Body of pancreas (tissue), 4 donors: Measurements from ENCODE around the gene SH3PXD2A. TPM values are rescaled to one million over a fixed set of nuclear protein-coding genes. Genes with fewer than 3 reads are reported as not detected.
"Not testable (repeated sequence)": the region's sequence is repeated elsewhere in the genome, so short reads cannot be mapped to it uniquely, and the experiment has no call there.

Experiments
- ATAC-seq: fragments of 150-250 bp; one replicate; pipeline ENCODE4 v1.9.1; 2016
- DNase-seq, 4 donors: peaks; one replicate each; pipeline ENCODE4 v3.0.0-alpha.2; 2019
- H3K27ac ChIP-seq, 4 donors: fragments of 200-600 bp; sonication (generic); 1 replicate in 3 of 4; 2 replicates in 1 of 4; pipeline versions ENCODE4 v1.5.1 to v1.6.1; 2016 to 2019; ENCODE audit warnings: mild to moderate bottlenecking in 1 of 4, mixed read lengths in 1 of 4, moderate library complexity in 1 of 4
- H3K27me3 ChIP-seq, 2 donors: fragments of 200-600 bp; sonication (generic); one replicate each; pipeline ENCODE4 v1.6.0; 2016; ENCODE audit warnings: mild to moderate bottlenecking in 1 of 2
- H3K36me3 ChIP-seq, 2 donors: fragments of 200-600 bp; sonication (generic); replicated peaks in 1 of 2; 2 replicates each; pipeline ENCODE4 v1.5.1; 2016; ENCODE audit warnings: low read depth in 2 of 2; ENCODE audit not compliant: insufficient read depth in 1 of 2
- H3K4me1 ChIP-seq: fragments of 200-600 bp; sonication (generic); one replicate; pipeline ENCODE4 v1.6.0; 2016
- H3K4me3 ChIP-seq, 2 donors: fragments of 200-600 bp; sonication (generic); 1 replicate in 1 of 2; 2 replicates in 1 of 2; pipeline ENCODE4 v1.5.1; 2016 to 2019
- H3K9me3 ChIP-seq, 3 donors: fragments of 200-600 bp; sonication (generic); 1 replicate in 2 of 3; 2 replicates in 1 of 3; pipeline ENCODE4 v1.5.1; 2016
- POLR2A ChIP-seq, 3 donors: fragments of 450-650 bp; IDR thresholded peaks; one replicate each; pipeline ENCODE4 v1.6.1; 2016; ENCODE audit warnings: antibody characterized with exemption in 3 of 3, mild to moderate bottlenecking in 2 of 3
- WGBS, 2 donors: methylation state at CpG; one replicate each; pipeline ENCODE4 v1.1.5; 2017; 5-methylcytosine and 5-hydroxymethylcytosine counted together
- intact Hi-C: fragments of 100-400 bp; cut with DNase I; formaldehyde crosslinking; loops from one replicate; pipeline ENCODE4 v1.15.1; 2023
- total RNA-seq, 2 donors: library from RNA; depleted of rRNA; stranded (reverse); fragments of >200 nt; gene quantifications; one replicate each; pipeline ENCODE4 v1.1.0, GENCODE V29; 2016
- TF ChIP-seq, protein P1 (sequence below), 7 experiments: fragments of 450-650 bp in 4 of 7; fragments of 200-600 bp in 3 of 7; sonication (generic) in 3 of 7; IDR thresholded peaks; one replicate each; pipeline ENCODE4 v1.5.1; 2016 to 2019; ENCODE audit warnings: antibody characterized with exemption in 7 of 7

The SH3PXD2A gene
- total RNA-seq, 2 donors from 2014 or later, result 7.3 to 9.9 TPM

DNA sequence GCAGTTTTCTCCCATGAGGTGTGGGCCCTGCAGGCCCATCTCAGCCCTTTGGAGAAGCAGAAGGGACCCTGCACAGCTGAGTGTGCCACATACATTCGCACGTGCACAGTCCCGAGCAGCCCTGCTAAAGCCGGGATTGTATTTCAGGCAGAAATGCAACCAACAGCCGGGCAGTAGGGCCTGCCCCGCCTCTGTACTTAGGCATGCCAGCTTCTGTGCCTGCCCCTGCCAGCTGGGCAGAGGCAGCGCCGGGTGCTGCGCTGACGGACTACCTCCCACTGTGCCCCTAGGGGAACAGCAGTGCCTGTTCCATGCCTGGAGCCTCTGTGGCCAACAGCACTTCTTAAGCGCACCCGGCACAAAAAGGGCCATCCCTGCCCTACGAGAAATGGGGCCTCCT, 191.6 kb downstream of the SH3PXD2A start:
- DNase-seq (peak in 3 of 4 donors; percentile 54 to 68 (median 65)), ATAC-seq (peak; percentile 51)
- Histone ChIP-seq H3K4me1 (peaks cover 13% of the 10 kb centered on the region), H3K9me3 (no peaks in the 10 kb centered on the region), H3K27ac (peak overlapping the region in 3 of 4 donors; percentile 46 to 66 (median 57)), H3K4me3 (no peak overlapping the region), H3K36me3 (no peaks in the 10 kb centered on the region), H3K27me3 (no peaks in the 10 kb centered on the region)
- WGBS, 2 donors, result 54 to 69% methylated on average over 3 to 13 of the region's 13 CpGs
- TF ChIP-seq POLR2A (IDR thresholded peaks at IDR 0.05), result peak in 1 of 3 donors; percentile 13
- TF ChIP-seq, protein P1, sequence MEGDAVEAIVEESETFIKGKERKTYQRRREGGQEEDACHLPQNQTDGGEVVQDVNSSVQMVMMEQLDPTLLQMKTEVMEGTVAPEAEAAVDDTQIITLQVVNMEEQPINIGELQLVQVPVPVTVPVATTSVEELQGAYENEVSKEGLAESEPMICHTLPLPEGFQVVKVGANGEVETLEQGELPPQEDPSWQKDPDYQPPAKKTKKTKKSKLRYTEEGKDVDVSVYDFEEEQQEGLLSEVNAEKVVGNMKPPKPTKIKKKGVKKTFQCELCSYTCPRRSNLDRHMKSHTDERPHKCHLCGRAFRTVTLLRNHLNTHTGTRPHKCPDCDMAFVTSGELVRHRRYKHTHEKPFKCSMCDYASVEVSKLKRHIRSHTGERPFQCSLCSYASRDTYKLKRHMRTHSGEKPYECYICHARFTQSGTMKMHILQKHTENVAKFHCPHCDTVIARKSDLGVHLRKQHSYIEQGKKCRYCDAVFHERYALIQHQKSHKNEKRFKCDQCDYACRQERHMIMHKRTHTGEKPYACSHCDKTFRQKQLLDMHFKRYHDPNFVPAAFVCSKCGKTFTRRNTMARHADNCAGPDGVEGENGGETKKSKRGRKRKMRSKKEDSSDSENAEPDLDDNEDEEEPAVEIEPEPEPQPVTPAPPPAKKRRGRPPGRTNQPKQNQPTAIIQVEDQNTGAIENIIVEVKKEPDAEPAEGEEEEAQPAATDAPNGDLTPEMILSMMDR (IDR thresholded peaks at IDR 0.05), result no peak
- intact Hi-C loops, result no loop called here

DNA sequence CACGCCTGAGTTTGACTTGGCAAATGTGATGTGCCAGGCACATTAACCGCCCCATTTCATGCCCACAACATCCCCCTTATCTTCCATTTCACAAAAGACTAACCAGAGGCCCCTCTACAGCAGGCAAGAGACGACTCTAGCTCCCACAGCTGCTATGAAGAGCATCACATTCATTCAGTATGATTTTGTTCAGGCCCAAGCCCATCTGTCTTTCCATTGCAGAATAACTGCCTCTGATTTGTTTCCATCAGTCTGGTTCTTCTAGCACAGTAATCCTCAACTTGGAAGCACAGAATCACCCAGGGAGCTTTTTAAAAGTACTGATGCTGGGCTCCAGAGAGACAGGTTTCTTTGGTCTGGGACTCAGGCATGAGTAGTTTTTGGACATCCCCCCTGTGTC, 192.1 kb downstream of the SH3PXD2A start:
- Histone ChIP-seq H3K27ac (peak overlapping the region in 3 of 4 donors; percentile 46 to 66 (median 57)), H3K4me1 (peaks cover 18% of the 10 kb centered on the region), H3K27me3 (no peaks in the 10 kb centered on the region), H3K4me3 (no peak overlapping the region), H3K36me3 (no peaks in the 10 kb centered on the region), H3K9me3 (no peaks in the 10 kb centered on the region)
- intact Hi-C loops, result no loop called here
- TF ChIP-seq, protein P1 (IDR thresholded peaks at IDR 0.05), result no peak
- TF ChIP-seq POLR2A (IDR thresholded peaks at IDR 0.05), result no peak
- DNase-seq (no peak), ATAC-seq (no peak)
- 82 to 92% methylated on average over 3 of the region's 3 CpGs for WGBS, 2 donors

DNA sequence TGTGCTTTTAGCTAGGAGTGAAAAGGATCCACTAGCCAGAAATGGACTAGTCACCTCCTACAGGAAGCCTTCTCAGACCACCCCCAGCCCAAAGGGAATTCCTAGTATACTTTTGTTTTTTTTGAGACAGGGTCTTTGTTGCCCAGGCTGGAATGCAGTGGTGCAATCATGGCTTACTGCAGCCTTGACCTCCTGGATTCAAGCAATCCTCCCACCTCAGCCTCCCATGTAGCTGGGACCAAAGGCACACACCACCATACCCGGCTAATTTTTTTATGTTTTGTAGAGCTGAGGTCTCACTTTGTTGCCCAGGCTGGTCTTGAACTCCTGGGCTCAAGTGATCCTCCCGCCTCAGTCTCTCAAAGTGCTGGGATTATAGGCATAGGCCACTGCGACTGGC, 192.7 kb downstream of the SH3PXD2A start:
- ATAC-seq, H3K27ac ChIP-seq, H3K9me3 ChIP-seq, intact Hi-C loops, DNase-seq, H3K4me3 ChIP-seq, H3K36me3 ChIP-seq, H3K27me3 ChIP-seq: not testable (repeated sequence)
- H3K4me1 ChIP-seq, result peaks cover 22% of the 10 kb centered on the region
- 82 to 88% methylated on average over 3 of the region's 3 CpGs for WGBS, 2 donors

DNA sequence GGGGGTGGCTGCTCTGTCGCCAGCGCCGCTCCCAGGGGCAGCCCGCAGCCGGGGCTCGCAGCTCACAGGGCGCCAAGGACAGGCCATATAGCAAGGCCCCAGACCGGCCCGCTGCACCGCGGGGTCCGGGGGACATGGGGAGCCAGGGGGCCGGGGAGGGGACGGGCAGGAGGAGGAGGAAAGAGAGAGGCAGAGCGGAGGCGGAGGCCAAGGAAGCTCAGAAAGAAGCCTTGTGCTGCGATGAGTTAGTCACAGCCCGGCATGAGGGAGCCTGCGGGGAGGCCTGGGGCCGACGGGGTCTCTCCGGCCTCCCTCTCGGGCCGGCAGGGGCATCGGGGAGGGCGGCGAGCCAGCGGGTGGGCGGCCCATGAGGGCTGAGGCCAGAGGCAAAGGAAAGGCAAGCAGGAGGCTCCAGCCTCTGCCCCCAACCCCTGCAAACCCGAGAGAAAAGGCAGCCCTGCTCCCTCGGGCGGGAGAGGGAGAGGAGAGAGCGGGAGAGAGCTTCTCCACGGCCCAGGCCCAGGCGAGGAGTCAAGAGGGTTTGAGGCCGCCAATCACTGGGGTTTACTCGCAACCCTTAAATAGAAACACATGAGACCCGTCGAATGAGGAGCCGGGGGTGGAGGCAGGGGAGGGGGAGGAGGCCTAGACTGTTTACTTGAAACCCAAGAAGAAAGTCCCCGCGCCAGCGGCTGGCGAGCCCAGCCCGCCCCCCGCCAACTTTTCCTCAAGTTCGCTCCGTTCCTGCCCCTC, 194.0 kb downstream of the SH3PXD2A start:
- Histone ChIP-seq H3K36me3 (no peaks in the 10 kb centered on the region), H3K4me1 (peaks cover 22% of the 10 kb centered on the region), H3K4me3 (peak overlapping the region in 1 of 2 donors; percentile 30), H3K27me3 (no peaks in the 10 kb centered on the region), H3K27ac (peak overlapping the region; percentile 59 to 86 (median 77)), H3K9me3 (no peaks in the 10 kb centered on the region)
- ATAC-seq (no peak), DNase-seq (peak in 3 of 4 donors; percentile 53 to 64 (median 63))
- TF ChIP-seq POLR2A (IDR thresholded peaks at IDR 0.05), result peak in 2 of 3 donors; percentile 45 to 49
- TF ChIP-seq, protein P1 (IDR thresholded peaks at IDR 0.05), result no peak
- 57 to 63% methylated on average over 40 to 43 of the region's 48 CpGs for WGBS, 2 donors
- intact Hi-C loops, result no loop called here

DNA sequence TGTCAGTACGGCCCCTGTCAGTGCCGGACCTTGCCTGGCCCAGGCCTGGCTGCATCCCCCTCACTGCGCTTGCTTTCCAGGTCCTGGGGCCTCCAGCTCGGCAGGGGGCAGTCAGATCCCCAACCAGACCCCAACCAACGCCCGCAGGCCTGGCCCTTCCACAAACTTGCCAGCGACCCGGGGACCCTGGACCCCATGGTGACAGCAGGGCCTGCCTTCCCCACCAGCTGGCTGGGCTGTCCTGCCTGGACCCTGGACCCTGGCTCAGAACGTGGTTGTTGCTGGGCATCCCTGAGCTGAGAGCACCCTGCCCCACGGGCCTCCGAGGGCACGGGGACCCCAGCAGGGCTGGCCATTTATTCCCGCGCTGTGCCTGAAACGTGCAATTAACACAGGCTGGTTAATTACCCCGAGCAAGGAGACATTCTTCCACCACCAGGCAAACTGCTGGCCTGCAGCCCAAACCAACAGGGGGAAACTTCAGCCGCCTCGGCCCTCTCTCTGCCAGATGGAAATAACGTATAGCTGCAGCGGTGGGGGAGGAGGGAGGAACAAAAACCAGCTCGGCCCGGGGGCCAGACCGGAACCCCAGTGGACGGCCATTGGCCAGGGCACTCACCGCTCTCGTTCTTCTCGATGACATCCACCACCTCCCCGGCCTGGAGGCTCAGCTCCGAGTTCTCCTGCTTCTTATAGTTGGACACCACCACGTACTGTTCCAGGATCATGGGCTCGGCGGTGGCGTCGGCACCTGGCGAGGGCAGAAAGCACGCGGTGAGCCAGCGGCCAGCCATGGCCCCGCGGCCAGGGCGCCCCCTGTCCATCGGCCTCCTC, 194.8 kb downstream of the SH3PXD2A start:
- DNase-seq (peak in 2 of 4 donors; percentile 26 to 43), ATAC-seq (peak; percentile 28)
- 43 to 49% methylated on average over 15 to 41 of the region's 42 CpGs for WGBS, 2 donors
- TF ChIP-seq, protein P1 (IDR thresholded peaks at IDR 0.05), result peak in 1 of 7 experiments; percentile 8
- no peak for TF ChIP-seq POLR2A (IDR thresholded peaks at IDR 0.05)
- H3K27me3 ChIP-seq, result no peaks in the 10 kb centered on the region
- H3K4me3 ChIP-seq, result peak overlapping the region; percentile 4 to 30
- H3K4me1 ChIP-seq, result peaks cover 22% of the 10 kb centered on the region
- H3K36me3 ChIP-seq, result no peaks in the 10 kb centered on the region
- intact Hi-C loops, result no loop called here
- H3K27ac ChIP-seq, result peak overlapping the region; percentile 59 to 86 (median 77)
- no peaks in the 10 kb centered on the region for H3K9me3 ChIP-seq
